AG04449 (cell line): ENCODE results near the gene NLRP5.

ENCODE experiments used
- CTCF ChIA-PET: fragments of 350-600 bp; formaldehyde crosslinking; extraction: SDS; loops from one replicate; lab custom pipeline; 2021; ENCODE audit warnings: antibody characterized with exemption; lab: Yijun Ruan, JAX
- POLR2A ChIA-PET: fragments of 400-600, 350-600 bp; formaldehyde crosslinking; extraction: SDS; loops from one replicate; lab custom pipeline; 2020; ENCODE audit warnings: antibody characterized with exemption, inconsistent platforms; lab: Yijun Ruan, JAX
- DNase-seq: peaks from one replicate; pipeline ENCODE4 v3.0.0-alpha.2; 2010; ENCODE audit warnings: low read depth, low spot score
- H3K4me3 ChIP-seq: 2 replicates; pipeline ENCODE4 v1.5.1; 2011; ENCODE audit warnings: low read depth, mild to moderate bottlenecking, control low read depth, low read length
- CTCF ChIP-seq: IDR thresholded peaks from one replicate; pipeline ENCODE4 v1.5.1; 2011; ENCODE audit warnings: mild to moderate bottlenecking, moderate library complexity, low read length, control low read depth, inconsistent platforms; ENCODE audit not compliant: insufficient read depth; ENCODE audit errors: missing control alignments

The NLRP5 gene

DNA sequence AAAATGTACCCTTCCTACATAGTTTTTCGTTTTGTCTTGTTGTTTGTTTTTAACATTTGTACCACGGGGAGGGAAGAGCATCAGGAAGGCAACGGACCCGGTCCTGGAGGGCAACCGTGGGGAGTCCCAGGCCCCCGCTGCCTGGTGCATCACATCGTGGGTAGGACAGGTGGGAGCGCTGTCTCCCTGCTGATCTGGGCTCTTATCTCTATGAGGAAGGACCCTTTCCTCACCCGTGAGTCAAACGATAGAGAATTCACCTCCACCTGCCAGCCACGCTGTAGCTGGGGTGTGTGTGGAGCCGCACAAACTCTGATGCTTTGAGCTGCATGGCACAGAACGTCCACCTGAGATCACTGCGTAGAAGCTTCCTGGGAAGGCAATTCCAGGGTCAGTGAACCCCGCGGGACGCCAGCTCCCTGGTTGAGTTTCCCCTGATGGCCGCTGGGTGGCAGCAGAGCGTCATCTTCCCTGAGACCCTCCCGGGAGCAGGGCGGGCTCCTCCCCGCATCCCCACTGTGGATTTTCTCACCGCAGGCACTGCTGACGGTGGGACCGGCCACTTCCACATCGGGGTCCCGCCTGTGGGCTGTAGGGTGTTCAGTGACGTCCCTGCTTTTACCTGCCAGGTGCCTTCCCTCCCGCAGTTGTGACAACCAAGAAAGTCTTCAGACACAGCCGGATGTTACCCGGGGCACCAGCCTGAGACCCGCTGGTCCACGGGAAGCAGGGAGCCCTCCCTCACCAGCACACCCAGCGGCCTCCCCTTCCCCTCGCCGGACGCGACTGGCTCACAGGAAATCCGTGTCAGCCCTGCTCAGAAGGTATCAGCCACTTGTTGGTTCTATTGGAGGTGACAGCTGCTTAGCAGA is 79.8 kb downstream of the NLRP5 start:
- TF ChIP-seq CTCF: peak; percentile 93
- DNase-seq: no peak
- peak overlapping the region; percentile 36 for H3K4me3 ChIP-seq
- CTCF ChIA-PET: interaction anchor here (0.6 to 6.1 kb wide), 31 partner anchors 9 to 1386 kb away, joined by 3 to 83 read pairs (median 4); no protein-coding TSS in a partner anchor
- POLR2A ChIA-PET: no interaction called here

GRCh38 chr19:56069642-56070041 is 83.1 kb downstream of the NLRP5 start:
- no peak for TF ChIP-seq CTCF
- ChIA-PET CTCF (interaction anchor here (4.5 kb wide), 1 partner anchor 12 kb away, joined by 19 read pairs; no protein-coding TSS in a partner anchor), POLR2A (no interaction called here)
- H3K4me3 ChIP-seq: no peak overlapping the region
- DNase-seq: no peak

GRCh38 chr19:56071151-56071550 is 84.6 kb downstream of the NLRP5 start:
- ChIA-PET POLR2A (no interaction called here), CTCF (interaction anchor here (0.9 to 4.5 kb wide), 5 partner anchors 8 to 438 kb away, joined by 3 to 19 read pairs (median 5); no protein-coding TSS in a partner anchor)
- no peak for DNase-seq
- H3K4me3 ChIP-seq: no peak overlapping the region
- peak; percentile 15 for TF ChIP-seq CTCF

GRCh38 chr19:56076498-56076897 is 89.9 kb downstream of the NLRP5 start:
- ChIA-PET POLR2A (interaction anchor here (0.6 kb wide), 1 partner anchor 44 kb away, joined by 3 read pairs; the partner anchor contains the start of gene ZNF787), CTCF (interaction anchor here (0.8 to 12.4 kb wide), 30 partner anchors 9 to 272 kb away, joined by 3 to 202 read pairs (median 4); partner anchors contain the start of gene GALP)
- H3K4me3 ChIP-seq: no peak overlapping the region
- peak; percentile 79 for TF ChIP-seq CTCF
- peak; percentile 12 for DNase-seq

- CTCF ChIA-PET: interaction anchor here (1.3 to 12.4 kb wide), 7 partner anchors 8 to 268 kb away, joined by 3 to 202 read pairs (median 43); partner anchors contain the start of gene GALP
- POLR2A ChIA-PET: no interaction called here
- DNase-seq: no peak
- no peak overlapping the region for H3K4me3 ChIP-seq
- TF ChIP-seq CTCF: no peak
These were observed 93.0 kb downstream of the NLRP5 start for GRCh38 chr19:56079609-56080008.
